ENCODE data around the gene PHRF1. TPM values are rescaled to one million over a fixed set of nuclear protein-coding genes. Genes with fewer than 3 reads are reported as not detected.

Gene PHRF1
- total and polyA plus RNA-seq, 7 donors: 6.6 to 29.3 (median 16.1) TPM

DNA sequence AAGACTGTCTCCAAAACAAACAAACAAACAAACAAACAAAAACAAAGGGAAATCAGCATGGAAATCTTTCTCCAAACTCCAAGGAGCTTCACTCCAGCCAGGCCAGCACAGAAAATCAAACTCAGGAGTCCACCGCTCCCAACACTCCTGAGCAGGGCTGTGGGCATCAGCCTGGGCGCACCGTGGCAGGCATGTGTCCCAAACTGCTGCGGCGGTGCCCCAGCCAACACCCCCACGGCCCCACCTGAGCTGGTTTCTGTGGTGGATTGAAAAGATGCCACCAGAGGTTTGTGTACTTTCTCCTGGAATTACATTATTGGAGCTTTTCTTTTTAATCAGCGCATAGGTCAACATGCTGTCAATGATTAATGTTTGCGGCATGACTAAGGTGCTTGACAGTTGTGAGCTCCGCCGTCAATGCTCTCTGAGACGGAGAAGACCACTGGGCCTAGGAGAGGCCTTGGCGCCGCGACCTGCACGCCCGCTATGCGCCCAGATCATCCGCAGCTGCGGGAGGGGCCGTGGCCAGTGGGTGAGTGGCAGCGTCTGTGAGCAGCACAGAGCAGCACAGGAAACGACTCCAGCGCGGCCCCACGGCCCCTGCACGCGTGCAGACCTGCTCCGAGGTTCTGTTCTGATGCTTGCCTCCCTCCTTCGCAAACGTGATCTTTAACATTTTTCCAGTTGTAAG lies 78.9 kb downstream of the PHRF1 start:
- peaks cover 0 to 53% (median 10%) of the 10 kb centered on the region in 4 donors for H3K36me3 ChIP-seq
- H3K4me1 ChIP-seq: no peaks in the 10 kb centered on the region
- DNase-seq: no peak
- H3K27me3 ChIP-seq: no peaks in the 10 kb centered on the region
- no peak overlapping the region for H3K4me3 ChIP-seq
- H3K27ac ChIP-seq: no peak overlapping the region
- WGBS, 2 donors: 25 to 79% methylated on average over 30 of the region's 30 CpGs
- intact Hi-C loops (cut with DNase I): no loop called here
- H3K9me3 ChIP-seq: no peaks in the 10 kb centered on the region
- no peak for TF ChIP-seq EP300 (IDR thresholded peaks at IDR 0.05)
- TF ChIP-seq, protein P1, sequence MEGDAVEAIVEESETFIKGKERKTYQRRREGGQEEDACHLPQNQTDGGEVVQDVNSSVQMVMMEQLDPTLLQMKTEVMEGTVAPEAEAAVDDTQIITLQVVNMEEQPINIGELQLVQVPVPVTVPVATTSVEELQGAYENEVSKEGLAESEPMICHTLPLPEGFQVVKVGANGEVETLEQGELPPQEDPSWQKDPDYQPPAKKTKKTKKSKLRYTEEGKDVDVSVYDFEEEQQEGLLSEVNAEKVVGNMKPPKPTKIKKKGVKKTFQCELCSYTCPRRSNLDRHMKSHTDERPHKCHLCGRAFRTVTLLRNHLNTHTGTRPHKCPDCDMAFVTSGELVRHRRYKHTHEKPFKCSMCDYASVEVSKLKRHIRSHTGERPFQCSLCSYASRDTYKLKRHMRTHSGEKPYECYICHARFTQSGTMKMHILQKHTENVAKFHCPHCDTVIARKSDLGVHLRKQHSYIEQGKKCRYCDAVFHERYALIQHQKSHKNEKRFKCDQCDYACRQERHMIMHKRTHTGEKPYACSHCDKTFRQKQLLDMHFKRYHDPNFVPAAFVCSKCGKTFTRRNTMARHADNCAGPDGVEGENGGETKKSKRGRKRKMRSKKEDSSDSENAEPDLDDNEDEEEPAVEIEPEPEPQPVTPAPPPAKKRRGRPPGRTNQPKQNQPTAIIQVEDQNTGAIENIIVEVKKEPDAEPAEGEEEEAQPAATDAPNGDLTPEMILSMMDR (IDR thresholded peaks at IDR 0.05): no peak
- no peak for TF ChIP-seq POLR2AphosphoS5 (IDR thresholded peaks at IDR 0.05)
- no peak for TF ChIP-seq POLR2A (IDR thresholded peaks at IDR 0.05)

DNA sequence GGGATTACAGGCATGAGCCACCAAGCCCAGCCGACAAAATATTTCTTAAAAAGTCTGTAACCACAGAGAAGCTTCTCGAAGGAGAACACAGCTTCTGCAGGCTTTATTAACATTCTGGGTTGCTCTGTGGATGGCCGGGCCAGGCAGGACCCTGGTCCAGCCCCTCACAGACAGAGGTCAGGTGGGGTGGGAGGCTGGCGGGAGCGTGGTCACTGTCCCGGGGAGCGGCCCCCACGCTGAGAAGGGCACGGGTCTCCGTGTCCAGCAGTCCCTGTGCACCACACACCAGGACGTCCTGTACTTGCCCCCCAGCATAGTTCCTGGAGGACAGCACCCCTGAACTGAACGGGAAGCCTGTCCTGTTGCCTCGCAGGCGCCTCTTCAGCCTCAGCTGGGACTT lies 80.2 kb downstream of the PHRF1 start:
- intact Hi-C loops (cut with DNase I): no loop called here
- Histone ChIP-seq H3K9me3 (no peaks in the 10 kb centered on the region), H3K36me3 (peaks cover 0 to 45% (median 7%) of the 10 kb centered on the region in 4 donors), H3K4me1 (no peaks in the 10 kb centered on the region), H3K27me3 (no peaks in the 10 kb centered on the region), H3K27ac (no peak overlapping the region), H3K4me3 (no peak overlapping the region)
- no peak for DNase-seq
- TF ChIP-seq, protein P1 (IDR thresholded peaks at IDR 0.05): no peak
- TF ChIP-seq EP300 (IDR thresholded peaks at IDR 0.05) (no peak), POLR2AphosphoS5 (IDR thresholded peaks at IDR 0.05) (no peak), POLR2A (IDR thresholded peaks at IDR 0.05) (no peak)
- WGBS, 2 donors: 94 to 95% methylated on average over 14 of the region's 14 CpGs

DNA sequence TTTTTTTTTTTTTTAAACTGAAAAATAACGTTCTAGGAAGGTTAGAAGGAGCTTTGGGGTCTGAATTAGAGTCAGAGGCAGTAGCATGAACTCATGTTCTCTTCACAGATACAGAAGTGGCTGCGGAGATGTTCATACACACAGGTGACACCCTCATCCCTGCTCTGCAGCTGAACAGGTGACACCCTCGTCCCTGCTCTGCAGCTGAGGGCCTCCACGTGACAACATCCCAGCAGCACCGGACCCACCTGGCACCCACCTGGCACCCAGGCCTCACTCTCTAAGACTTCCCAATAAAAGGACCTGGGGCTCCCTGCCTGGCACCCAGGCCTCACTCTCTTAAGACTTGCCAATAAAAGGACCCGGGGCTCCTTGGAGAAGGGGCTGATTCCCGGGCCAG lies 80.6 kb downstream of the PHRF1 start:
- no peak for DNase-seq
- H3K27ac ChIP-seq: no peak overlapping the region
- H3K36me3 ChIP-seq: peaks cover 0 to 41% (median 7%) of the 10 kb centered on the region in 4 donors
- 85 to 90% methylated on average over 7 of the region's 7 CpGs for WGBS, 2 donors
- no peaks in the 10 kb centered on the region for H3K9me3 ChIP-seq
- no peak overlapping the region for H3K4me3 ChIP-seq
- no peaks in the 10 kb centered on the region for H3K4me1 ChIP-seq
- intact Hi-C loops (cut with DNase I): no loop called here
- H3K27me3 ChIP-seq: no peaks in the 10 kb centered on the region
- TF ChIP-seq POLR2AphosphoS5 (IDR thresholded peaks at IDR 0.05) (no peak), POLR2A (IDR thresholded peaks at IDR 0.05) (no peak), EP300 (IDR thresholded peaks at IDR 0.05) (no peak)
- TF ChIP-seq, protein P1 (IDR thresholded peaks at IDR 0.05): no peak

DNA sequence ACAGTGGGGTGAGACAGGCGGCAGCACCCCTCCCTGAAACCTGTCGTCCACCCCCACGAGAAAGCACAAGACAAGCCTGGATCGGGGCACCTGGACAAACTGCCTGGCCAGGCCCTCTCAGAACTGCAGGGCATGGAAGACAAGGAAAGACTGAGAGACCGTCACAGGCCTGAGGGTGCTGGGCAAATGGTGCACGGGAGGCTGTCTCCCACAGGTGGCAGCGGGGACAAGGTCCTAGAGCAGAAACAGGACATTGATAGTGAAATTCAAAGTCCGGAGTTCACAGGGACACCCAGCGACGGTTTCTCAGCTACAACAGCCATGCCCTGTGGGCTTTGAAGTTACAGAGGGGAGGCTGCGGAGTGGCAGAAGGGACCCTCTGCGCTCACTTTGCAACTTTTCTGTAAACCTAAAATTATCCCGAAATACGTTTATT lies 81.4 kb downstream of the PHRF1 start:
- H3K27me3 ChIP-seq: no peaks in the 10 kb centered on the region
- H3K36me3 ChIP-seq: peaks cover 0 to 41% (median 7%) of the 10 kb centered on the region in 4 donors
- H3K4me3 ChIP-seq: no peak overlapping the region
- 49 to 84% methylated on average over 14 of the region's 14 CpGs for WGBS, 2 donors
- no peak for DNase-seq
- H3K9me3 ChIP-seq: no peaks in the 10 kb centered on the region
- intact Hi-C loops (cut with DNase I): no loop called here
- H3K4me1 ChIP-seq: no peaks in the 10 kb centered on the region
- TF ChIP-seq EP300 (IDR thresholded peaks at IDR 0.05) (no peak), POLR2A (IDR thresholded peaks at IDR 0.05) (no peak), POLR2AphosphoS5 (IDR thresholded peaks at IDR 0.05) (no peak)
- TF ChIP-seq, protein P1 (IDR thresholded peaks at IDR 0.05): no peak
- H3K27ac ChIP-seq: no peak overlapping the region
